Osteocyte (in vitro differentiated cells): ENCODE results near the gene DNAH7. TPM values are rescaled to one million over a fixed set of nuclear protein-coding genes. Genes with fewer than 3 reads are reported as not detected.

Experiments used
- DNase-seq: peaks from one replicate; pipeline ENCODE4 v3.0.0; 2021; ENCODE audit warnings: mixed read lengths; ENCODE audit not compliant: unreplicated experiment; ENCODE audit errors: extremely low spot score
- H3K27ac Mint-ChIP-seq: one replicate; pipeline ENCODE4 v1.8.0; 2021; ENCODE audit warnings: mild to moderate bottlenecking, mixed read lengths; ENCODE audit not compliant: unreplicated experiment
- H3K27me3 Mint-ChIP-seq: one replicate; pipeline ENCODE4 v1.8.0; 2021; ENCODE audit warnings: mixed read lengths; ENCODE audit not compliant: unreplicated experiment
- H3K36me3 Mint-ChIP-seq: one replicate; pipeline ENCODE4 v1.8.0; 2021; ENCODE audit warnings: mixed read lengths; ENCODE audit not compliant: unreplicated experiment
- H3K4me1 Mint-ChIP-seq: one replicate; pipeline ENCODE4 v1.8.0; 2021; ENCODE audit warnings: mixed read lengths; ENCODE audit not compliant: unreplicated experiment
- H3K4me3 Mint-ChIP-seq: one replicate; pipeline ENCODE4 v1.8.0; 2021; ENCODE audit warnings: mild to moderate bottlenecking, moderate library complexity, mixed read lengths; ENCODE audit not compliant: unreplicated experiment
- H3K9me3 Mint-ChIP-seq: one replicate; pipeline ENCODE4 v1.8.0; 2021; ENCODE audit warnings: mixed read lengths; ENCODE audit not compliant: unreplicated experiment
- CTCF ChIP-seq: fragments of 200-600 bp; sonication (generic); IDR thresholded peaks from 2 replicates; pipeline ENCODE4 v1.5.0; 2021; ENCODE audit warnings: antibody characterized with exemption, mild to moderate bottlenecking, moderate library complexity
- total RNA-seq: library from RNA; stranded (reverse); gene quantifications from 2 replicates; pipeline ENCODE4 v1.2.1, GENCODE V29; 2021

DNAH7 gene
- total RNA-seq, 1 donor from 2014 or later: 0.43 TPM

GRCh38 chr2:195793881-195794280 lies 274.8 kb downstream of the DNAH7 start:
- Mint-ChIP-seq H3K27ac (no peak overlapping the region), H3K27me3 (peaks cover 6% of the 10 kb centered on the region), H3K4me3 (no peak overlapping the region), H3K36me3 (no peaks in the 10 kb centered on the region), H3K9me3 (peaks cover 9% of the 10 kb centered on the region), H3K4me1 (no peaks in the 10 kb centered on the region)
- no peak for TF ChIP-seq CTCF
- DNase-seq: no peak

- no peak for TF ChIP-seq CTCF
- Mint-ChIP-seq H3K27me3 (peaks cover 15% of the 10 kb centered on the region), H3K4me3 (no peak overlapping the region), H3K27ac (no peak overlapping the region), H3K9me3 (no peaks in the 10 kb centered on the region), H3K36me3 (no peaks in the 10 kb centered on the region), H3K4me1 (no peaks in the 10 kb centered on the region)
- DNase-seq: no peak
These were observed 286.5 kb downstream of the DNAH7 start for GRCh38 chr2:195782156-195782555.

- no peak for DNase-seq
- H3K27me3 Mint-ChIP-seq: peaks cover 12% of the 10 kb centered on the region
- H3K27ac Mint-ChIP-seq: no peak overlapping the region
- no peak for TF ChIP-seq CTCF
- H3K36me3 Mint-ChIP-seq: no peaks in the 10 kb centered on the region
- H3K4me3 Mint-ChIP-seq: no peak overlapping the region
- no peaks in the 10 kb centered on the region for H3K9me3 Mint-ChIP-seq
- H3K4me1 Mint-ChIP-seq: no peaks in the 10 kb centered on the region
These were observed 289.1 kb downstream of the DNAH7 start for GRCh38 chr2:195779491-195779890.

GRCh38 chr2:195769975-195770374 lies 298.7 kb downstream of the DNAH7 start:
- Mint-ChIP-seq H3K9me3 (peaks cover 13% of the 10 kb centered on the region), H3K27ac (no peak overlapping the region), H3K27me3 (peaks cover 3% of the 10 kb centered on the region), H3K4me3 (no peak overlapping the region), H3K4me1 (no peaks in the 10 kb centered on the region), H3K36me3 (no peaks in the 10 kb centered on the region)
- DNase-seq: no peak
- TF ChIP-seq CTCF: no peak

GRCh38 chr2:195768431-195768830 lies 300.2 kb downstream of the DNAH7 start:
- no peak for TF ChIP-seq CTCF
- Mint-ChIP-seq H3K4me1 (no peaks in the 10 kb centered on the region), H3K9me3 (peaks cover 26% of the 10 kb centered on the region), H3K4me3 (no peak overlapping the region), H3K36me3 (peaks cover 2% of the 10 kb centered on the region), H3K27me3 (no peaks in the 10 kb centered on the region), H3K27ac (no peak overlapping the region)
- no peak for DNase-seq
